ENCODE data around the gene RALGAPB. TPM values are rescaled to one million over a fixed set of nuclear protein-coding genes. Genes with fewer than 3 reads are reported as not detected.

Gene RALGAPB
- polyA plus RNA-seq, 1 experiment, result 30.1 TPM

DNA sequence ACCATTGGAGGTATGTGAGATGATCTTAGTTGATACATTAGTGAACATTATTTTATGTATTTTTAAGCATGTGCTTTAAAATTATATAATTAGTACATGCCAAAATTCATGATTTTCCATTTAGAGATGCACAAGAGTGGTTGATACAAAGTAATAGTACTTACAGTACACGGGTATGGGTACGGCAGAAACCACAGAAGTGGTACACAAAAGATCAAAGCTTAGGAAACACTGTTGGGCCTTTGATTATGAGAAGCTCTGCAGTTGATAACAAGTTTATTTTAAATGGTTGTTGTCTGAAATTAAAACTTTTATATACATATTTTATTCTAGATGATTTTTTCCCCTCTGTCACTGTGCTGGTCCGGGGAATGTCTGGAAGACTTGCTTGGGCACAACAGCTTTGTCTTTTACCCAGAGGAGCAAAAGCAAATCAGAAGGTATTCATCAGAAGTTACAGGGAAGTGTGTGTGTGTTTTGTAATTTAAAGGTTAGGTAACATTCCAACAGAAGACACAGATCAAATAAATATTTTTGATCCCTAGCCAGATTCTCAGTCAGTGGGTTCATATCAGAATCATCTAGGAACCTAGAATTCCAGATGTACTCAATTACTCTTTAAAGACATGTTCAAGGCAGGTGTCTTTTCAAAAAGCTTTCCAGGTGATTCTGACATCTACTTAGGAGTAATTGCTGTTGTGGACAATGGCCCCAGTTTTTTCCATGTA, 75.9 kb downstream of the RALGAPB start:
- no peaks in the 10 kb centered on the region for H3K9me3 ChIP-seq (ENCODE audit: control insufficient read depth, insufficient read depth, low read length)
- H3K4me3 ChIP-seq (ENCODE audit: low read depth, low read length), result no peak overlapping the region
- ChIA-PET POLR2A (interaction anchor here (0.6 kb wide), 1 partner anchor 18 kb away, joined by 4 read pairs; no protein-coding TSS in a partner anchor), CTCF (no interaction called here)
- H3K27me3 ChIP-seq (ENCODE audit: control insufficient read depth, insufficient read depth, low read length), result no peaks in the 10 kb centered on the region
- H3K27ac ChIP-seq (ENCODE audit: low read depth, low read length), result no peak overlapping the region
- TF ChIP-seq, protein P1, sequence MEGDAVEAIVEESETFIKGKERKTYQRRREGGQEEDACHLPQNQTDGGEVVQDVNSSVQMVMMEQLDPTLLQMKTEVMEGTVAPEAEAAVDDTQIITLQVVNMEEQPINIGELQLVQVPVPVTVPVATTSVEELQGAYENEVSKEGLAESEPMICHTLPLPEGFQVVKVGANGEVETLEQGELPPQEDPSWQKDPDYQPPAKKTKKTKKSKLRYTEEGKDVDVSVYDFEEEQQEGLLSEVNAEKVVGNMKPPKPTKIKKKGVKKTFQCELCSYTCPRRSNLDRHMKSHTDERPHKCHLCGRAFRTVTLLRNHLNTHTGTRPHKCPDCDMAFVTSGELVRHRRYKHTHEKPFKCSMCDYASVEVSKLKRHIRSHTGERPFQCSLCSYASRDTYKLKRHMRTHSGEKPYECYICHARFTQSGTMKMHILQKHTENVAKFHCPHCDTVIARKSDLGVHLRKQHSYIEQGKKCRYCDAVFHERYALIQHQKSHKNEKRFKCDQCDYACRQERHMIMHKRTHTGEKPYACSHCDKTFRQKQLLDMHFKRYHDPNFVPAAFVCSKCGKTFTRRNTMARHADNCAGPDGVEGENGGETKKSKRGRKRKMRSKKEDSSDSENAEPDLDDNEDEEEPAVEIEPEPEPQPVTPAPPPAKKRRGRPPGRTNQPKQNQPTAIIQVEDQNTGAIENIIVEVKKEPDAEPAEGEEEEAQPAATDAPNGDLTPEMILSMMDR (IDR thresholded peaks at IDR 0.05; ENCODE audit: low read depth, low read length), result no peak
- DNase-seq (ENCODE audit: low read depth, low spot score), result no peak

DNA sequence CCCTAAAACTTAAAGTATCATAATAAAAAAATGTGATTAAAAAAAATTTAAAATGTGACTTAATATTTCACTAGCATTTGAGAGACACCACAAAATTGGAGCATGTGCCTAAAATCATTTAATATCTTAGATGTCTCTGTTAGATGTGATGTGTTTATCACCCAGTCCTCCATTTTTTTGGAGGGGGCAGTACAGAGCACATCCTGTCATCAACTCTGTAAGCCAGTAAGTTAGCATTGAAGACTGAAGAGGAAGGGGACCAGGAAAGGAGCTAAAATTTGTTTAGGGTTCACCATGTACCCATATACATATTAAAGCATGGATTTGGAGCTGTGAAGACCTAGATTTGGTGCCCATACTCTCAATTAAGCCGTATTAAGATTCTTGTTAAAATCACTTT, 77.6 kb downstream of the RALGAPB start:
- DNase-seq (ENCODE audit: low read depth, low spot score), result no peak
- CTCF ChIA-PET, result no interaction called here
- POLR2A ChIA-PET, result no interaction called here

DNA sequence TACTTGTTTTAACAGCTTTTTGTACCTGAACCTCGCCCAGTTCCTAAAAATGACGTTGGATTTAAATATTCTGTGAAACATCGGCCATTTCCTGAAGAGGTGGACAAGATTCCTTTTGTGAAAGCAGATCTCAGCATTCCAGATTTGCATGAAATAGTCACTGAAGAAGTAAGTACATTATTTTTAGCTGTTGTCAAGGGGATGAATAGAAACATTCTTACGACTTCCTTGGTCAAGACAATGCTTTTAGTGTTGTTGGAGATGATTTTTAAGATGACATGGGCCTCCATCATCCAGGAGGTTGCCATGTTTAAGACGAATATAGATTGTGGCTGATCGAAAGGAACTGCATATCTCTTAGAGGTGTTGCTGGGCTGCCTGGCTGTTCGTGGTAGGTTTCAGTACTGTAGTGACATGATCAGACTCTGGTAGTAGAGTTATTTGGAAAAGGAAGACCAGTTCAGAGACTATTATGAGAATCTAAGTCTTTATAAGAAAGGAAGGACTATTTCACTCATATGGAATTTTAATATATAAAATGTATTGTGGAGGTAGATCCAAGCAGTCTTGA, 78.5 kb downstream of the RALGAPB start:
- H3K27me3 ChIP-seq (ENCODE audit: control insufficient read depth, insufficient read depth, low read length), result no peaks in the 10 kb centered on the region
- TF ChIP-seq, protein P1 (IDR thresholded peaks at IDR 0.05; ENCODE audit: low read depth, low read length), result no peak
- DNase-seq (ENCODE audit: low read depth, low spot score), result no peak
- ChIA-PET CTCF (no interaction called here), POLR2A (interaction anchor here (0.6 kb wide), 1 partner anchor 103 kb away, joined by 3 read pairs; no protein-coding TSS in a partner anchor)
- no peak overlapping the region for H3K27ac ChIP-seq (ENCODE audit: low read depth, low read length)
- H3K4me3 ChIP-seq (ENCODE audit: low read depth, low read length), result no peak overlapping the region
- H3K9me3 ChIP-seq (ENCODE audit: control insufficient read depth, insufficient read depth, low read length), result no peaks in the 10 kb centered on the region

More for the DNA sequence above, 77.6 kb downstream of the RALGAPB start:
- H3K4me3 ChIP-seq (ENCODE audit: low read depth, low read length), result no peak overlapping the region
- TF ChIP-seq, protein P1 (IDR thresholded peaks at IDR 0.05; ENCODE audit: low read depth, low read length), result no peak
- H3K9me3 ChIP-seq (ENCODE audit: control insufficient read depth, insufficient read depth, low read length), result no peaks in the 10 kb centered on the region
- no peaks in the 10 kb centered on the region for H3K27me3 ChIP-seq (ENCODE audit: control insufficient read depth, insufficient read depth, low read length)
- H3K27ac ChIP-seq (ENCODE audit: low read depth, low read length), result no peak overlapping the region

DNA sequence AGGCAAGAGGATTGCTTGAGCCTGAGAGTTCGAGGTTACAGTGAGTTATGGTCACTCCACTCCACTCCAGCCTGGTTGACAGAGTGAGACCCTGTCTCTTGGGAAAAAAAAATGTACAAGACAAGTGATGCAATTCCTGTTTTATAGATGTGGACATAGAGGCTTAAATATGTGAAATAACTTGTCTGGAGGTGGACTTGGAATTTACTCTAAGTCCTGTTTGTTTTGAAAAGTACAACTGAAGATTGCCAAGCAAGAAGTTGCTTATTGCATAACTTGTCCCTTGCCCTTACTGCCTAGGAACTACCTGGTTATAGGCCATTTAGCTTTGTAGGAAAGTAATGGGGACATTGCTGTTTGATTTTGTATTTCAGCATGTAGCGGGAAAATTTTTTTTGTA, 82.3 kb downstream of the RALGAPB start:
- TF ChIP-seq, protein P1 (IDR thresholded peaks at IDR 0.05; ENCODE audit: low read depth, low read length), result no peak
- Histone ChIP-seq H3K27me3 (ENCODE audit: control insufficient read depth, insufficient read depth, low read length) (no peaks in the 10 kb centered on the region), H3K27ac (ENCODE audit: low read depth, low read length) (no peak overlapping the region), H3K9me3 (ENCODE audit: control insufficient read depth, insufficient read depth, low read length) (no peaks in the 10 kb centered on the region), H3K4me3 (ENCODE audit: low read depth, low read length) (no peak overlapping the region)
- CTCF ChIA-PET, result interaction anchor here (0.8 kb wide), 1 partner anchor 83 kb away, joined by 3 read pairs; the partner anchor contains the start of gene RALGAPB
- POLR2A ChIA-PET, result no interaction called here
- DNase-seq (ENCODE audit: low read depth, low spot score), result no peak

DNA sequence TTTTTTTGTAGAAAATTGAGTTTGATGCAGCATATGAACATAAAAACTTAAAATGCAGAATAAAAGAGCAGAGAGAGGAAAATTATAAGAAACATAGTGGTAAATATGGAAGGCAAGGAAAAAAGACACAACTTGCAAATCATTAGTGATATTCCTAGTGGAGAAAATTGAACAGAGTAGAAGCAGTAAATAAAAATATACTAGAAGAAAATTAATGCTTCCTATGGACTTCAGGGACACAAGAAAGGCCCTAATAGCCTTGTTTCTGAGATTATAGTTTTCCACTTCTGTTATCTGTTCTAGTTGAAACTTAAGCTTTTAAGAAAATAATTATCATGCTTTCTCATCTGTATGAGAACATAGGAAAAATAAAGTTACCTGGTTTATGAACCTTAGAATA, 82.8 kb downstream of the RALGAPB start:
- CTCF ChIA-PET, result interaction anchor here (0.8 kb wide), 1 partner anchor 83 kb away, joined by 3 read pairs; the partner anchor contains the start of gene RALGAPB
- DNase-seq (ENCODE audit: low read depth, low spot score), result no peak
- Histone ChIP-seq H3K27ac (ENCODE audit: low read depth, low read length) (no peak overlapping the region), H3K9me3 (ENCODE audit: control insufficient read depth, insufficient read depth, low read length) (no peaks in the 10 kb centered on the region), H3K27me3 (ENCODE audit: control insufficient read depth, insufficient read depth, low read length) (no peaks in the 10 kb centered on the region), H3K4me3 (ENCODE audit: low read depth, low read length) (no peak overlapping the region)
- TF ChIP-seq, protein P1 (IDR thresholded peaks at IDR 0.05; ENCODE audit: low read depth, low read length), result no peak
- POLR2A ChIA-PET, result no interaction called here
